Left forelimb (tissue), 1 donor: ENCODE data around the gene IRGQ.
"Not testable (repeated sequence)": the region's sequence is repeated elsewhere in the genome, so short reads cannot be mapped to it uniquely, and the experiment has no call there.

Experiments
- DNase-seq: peaks from one replicate; pipeline ENCODE4 v3.0.0-alpha.2; 2018; ENCODE audit warnings: low spot score

The IRGQ gene

GRCh38 chr19:43623889-43624670, 28.1 kb upstream of the IRGQ start:
- DNase-seq = no peak

- DNase-seq = no peak
Measured at GRCh38 chr19:43622956-43623355, 27.0 kb upstream of the IRGQ start.

- no peak for DNase-seq
Measured at GRCh38 chr19:43622070-43622469, 26.1 kb upstream of the IRGQ start.

GRCh38 chr19:43620061-43621001, 24.4 kb upstream of the IRGQ start:
- DNase-seq = no peak

- peak; percentile 92 for DNase-seq
Measured at GRCh38 chr19:43619262-43620060, 23.5 kb upstream of the IRGQ start, which contains the start of gene ZNF428. ZNF428 (minus strand) TSS chr19:43619629; CDS start chr19:43614304, 5,325 bp downstream.

- no peak for DNase-seq
Measured at GRCh38 chr19:43618921-43619261, 23.0 kb upstream of the IRGQ start.

GRCh38 chr19:43616954-43617353, 21.0 kb upstream of the IRGQ start:
- no peak for DNase-seq

- no peak for DNase-seq
Measured at GRCh38 chr19:43616306-43616705, 20.4 kb upstream of the IRGQ start.

- no peak for DNase-seq
Measured at GRCh38 chr19:43612374-43612773, 16.4 kb upstream of the IRGQ start.

- no peak for DNase-seq
Measured at GRCh38 chr19:43611788-43612187, 15.9 kb upstream of the IRGQ start, which contains the start of gene SRRM5. SRRM5 (plus strand) TSS chr19:43612088; CDS start chr19:43612122, 34 bp downstream.

- no peak for DNase-seq
Measured at GRCh38 chr19:43610493-43610892, 14.6 kb upstream of the IRGQ start.

GRCh38 chr19:43609872-43610271, 13.9 kb upstream of the IRGQ start:
- DNase-seq = no peak

- no peak for DNase-seq
Measured at GRCh38 chr19:43607238-43608205, 11.6 kb upstream of the IRGQ start.

- DNase-seq = no peak
Measured at GRCh38 chr19:43606569-43607229, 10.8 kb upstream of the IRGQ start.

- no peak for DNase-seq
Measured at GRCh38 chr19:43605875-43606568, 10.1 kb upstream of the IRGQ start.

- not testable (repeated sequence) for DNase-seq
Measured at GRCh38 chr19:43600326-43600725, 4.4 kb upstream of the IRGQ start.

- no peak for DNase-seq
Measured at GRCh38 chr19:43599635-43600295, 3.8 kb upstream of the IRGQ start.

- DNase-seq = no peak
Measured at GRCh38 chr19:43598445-43599240, 2.7 kb upstream of the IRGQ start.
